Activated CD4-positive, alpha-beta T cell treated with anti-CD3 and anti-CD28 coated beads, Interleukin-2, Interleukin-4, amounts not matched to agents 100 ng/mL and 50 ng/mL, durations not matched to agents 16 hours and 8 hours (primary cell): ENCODE data around the gene JPH4.
A peak's percentile ranks its signal among the peaks of the same experiment; 100 is the strongest.
"Not testable (repeated sequence)": the region's sequence is repeated elsewhere in the genome, so short reads cannot be mapped to it uniquely, and the experiment has no call there.

Experiments
- DNase-seq: peaks from one replicate; pipeline ENCODE4 v3.0.0-alpha.2; 2020; ENCODE audit warnings: low spot score

JPH4 gene

DNA sequence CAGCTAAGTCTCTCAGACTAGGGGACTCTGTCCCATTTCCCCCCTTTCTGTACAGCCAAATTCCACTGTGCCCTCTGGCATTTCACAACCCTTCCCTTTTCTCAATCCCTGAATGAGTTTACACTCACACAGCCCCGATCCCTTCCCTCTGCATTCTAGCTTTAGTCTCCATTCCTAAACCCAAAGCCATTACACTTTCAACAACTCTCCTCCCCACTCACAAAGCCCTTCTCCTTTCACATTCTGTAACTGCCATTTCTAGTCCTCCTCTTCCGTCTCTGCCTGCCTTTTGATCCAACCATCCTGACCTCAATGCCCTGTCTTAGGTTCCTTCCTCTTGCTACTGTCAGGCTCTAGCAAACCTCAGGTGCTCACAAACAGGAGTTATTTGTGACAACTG lies 30.7 kb downstream of the JPH4 start:
- no peak for DNase-seq

DNA sequence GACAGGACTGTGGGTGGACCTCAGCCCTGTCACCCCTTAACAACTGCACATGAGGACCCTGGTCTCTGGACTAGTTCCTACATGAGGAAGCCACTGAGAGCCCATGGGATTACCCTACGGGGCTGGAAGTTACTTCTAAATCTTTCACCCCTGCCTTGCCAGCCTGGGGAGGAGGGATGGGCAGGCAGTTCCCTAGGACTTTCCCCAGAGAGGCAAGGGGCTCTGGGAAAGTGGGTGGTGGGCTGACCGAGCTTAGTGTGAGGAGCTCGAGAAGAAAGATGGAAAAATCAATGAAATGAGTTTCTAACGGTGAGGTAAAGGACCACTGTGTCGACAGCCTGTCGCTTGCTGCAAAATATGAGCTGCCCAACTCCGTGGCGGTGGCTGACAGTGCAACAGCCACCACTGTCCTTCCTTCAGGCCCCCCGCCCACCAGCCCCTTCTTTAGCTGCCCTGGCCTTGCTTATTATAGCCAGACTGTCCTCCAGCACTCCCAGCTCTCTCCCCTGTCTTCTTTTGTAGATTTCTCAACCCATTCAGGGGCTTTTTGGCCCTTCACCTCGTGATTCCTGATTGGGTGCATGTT lies 32.0 kb downstream of the JPH4 start:
- DNase-seq = no peak

DNA sequence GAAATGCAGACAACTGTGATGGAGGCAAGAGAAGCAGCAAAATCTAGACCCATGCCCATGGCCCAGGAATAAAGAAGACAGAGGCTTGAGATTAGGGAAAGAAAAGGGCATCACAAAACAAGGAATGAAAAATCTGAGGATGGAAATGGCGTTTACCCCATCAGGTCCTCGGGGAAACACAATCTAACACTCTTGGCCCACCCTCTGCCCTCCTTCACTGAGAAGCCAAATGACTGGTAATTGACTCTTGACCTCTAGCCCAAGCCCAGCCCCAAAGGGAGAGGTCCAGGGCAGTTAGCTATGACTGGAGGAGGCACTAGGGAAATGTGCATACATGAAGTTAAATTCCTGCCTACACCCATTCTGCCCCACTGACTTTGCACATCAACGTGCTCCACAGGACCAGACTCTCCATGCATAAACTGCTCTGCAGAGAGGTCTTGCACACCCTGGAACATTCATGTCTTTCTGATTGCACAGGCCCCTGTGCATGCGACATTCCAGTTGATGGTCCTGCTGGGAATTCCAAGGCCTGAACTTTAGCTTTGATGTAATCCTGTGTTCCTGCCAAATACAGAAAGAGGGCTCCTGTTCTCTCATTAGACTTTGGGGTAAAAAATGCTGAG lies 32.7 kb downstream of the JPH4 start:
- DNase-seq = no peak

DNA sequence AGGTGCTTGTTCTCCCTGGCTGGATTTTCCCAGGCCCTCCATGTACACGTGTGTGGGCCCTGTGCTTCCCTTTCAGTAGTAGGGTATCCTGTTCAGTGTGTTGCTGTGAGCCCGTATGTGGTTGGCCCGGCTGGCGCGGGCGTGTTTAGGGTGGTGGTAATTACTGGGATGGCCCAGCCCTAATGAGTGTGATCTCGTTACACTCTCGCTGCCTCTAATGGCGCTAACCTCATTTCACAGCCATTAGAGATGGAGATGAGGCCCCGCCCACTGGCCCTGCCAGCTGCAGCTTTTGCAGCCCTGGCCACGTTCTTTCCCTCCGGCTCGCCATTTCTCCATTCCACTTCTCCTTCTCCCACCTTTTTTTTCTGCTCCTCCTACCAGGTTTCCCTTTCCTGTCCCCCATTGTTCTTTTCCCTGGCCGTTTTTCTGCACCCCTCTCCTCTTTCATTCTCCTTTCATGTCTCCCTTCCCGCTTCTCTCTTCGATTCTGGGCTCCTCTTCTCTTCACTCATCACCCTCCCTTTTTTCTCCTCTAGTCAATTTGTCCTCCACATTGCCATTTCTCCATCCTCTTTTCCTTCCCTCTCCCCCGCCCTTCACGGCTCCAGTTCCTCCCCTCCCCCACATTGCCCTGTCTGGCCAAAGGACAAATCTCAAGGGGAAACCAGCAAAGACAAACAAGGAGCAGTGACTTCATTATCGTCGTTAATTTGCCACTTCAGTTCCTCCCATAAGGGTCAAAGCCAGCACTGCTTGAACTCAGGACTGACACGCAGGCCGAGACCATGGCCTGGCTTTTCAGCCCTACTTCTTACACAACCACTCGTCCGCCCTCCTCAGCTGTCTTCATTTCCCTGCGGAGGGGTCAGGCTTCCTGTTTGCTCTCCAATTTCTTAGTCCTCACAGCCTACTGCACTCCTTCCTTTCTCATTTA lies 33.8 kb downstream of the JPH4 start:
- DNase-seq = no peak

DNA sequence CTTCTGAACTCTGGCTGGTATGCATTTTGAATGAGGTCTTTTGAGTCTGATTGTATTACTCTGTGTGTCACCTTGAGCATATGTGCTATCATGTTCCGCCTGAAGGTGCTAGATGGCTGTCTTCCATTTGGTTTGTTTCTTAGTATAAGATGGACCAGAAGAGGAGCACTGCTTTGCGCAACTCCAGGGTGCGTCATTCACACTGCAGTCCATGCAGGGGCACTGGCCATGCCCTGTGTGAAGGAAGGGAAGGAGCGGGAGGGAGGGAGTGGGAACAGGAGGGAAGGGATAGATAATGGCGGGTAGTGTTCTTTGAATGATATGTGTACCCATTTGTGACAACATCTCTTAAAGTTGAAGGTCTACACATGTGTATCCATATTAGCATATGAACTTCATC lies 35.2 kb downstream of the JPH4 start:
- no peak for DNase-seq

DNA sequence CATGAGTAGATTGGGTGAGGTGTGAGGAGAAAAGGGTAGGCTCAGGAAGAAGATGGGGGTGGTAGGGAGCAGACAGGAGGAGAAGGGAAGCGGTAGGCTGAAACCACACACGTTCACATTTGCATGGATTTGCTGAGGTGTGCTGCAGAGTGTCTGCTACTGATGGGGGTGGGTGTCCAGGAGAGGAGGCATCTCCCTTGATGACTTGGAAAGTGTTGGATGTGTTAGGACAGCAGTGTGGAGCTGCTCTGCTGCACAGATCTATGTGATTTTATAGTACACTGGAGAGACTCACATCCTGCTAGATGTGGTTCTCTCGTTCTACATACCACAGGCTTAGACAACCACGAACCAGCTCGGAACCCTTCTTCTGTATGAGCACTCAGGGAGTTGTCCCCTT lies 36.3 kb downstream of the JPH4 start:
- DNase-seq = no peak

DNA sequence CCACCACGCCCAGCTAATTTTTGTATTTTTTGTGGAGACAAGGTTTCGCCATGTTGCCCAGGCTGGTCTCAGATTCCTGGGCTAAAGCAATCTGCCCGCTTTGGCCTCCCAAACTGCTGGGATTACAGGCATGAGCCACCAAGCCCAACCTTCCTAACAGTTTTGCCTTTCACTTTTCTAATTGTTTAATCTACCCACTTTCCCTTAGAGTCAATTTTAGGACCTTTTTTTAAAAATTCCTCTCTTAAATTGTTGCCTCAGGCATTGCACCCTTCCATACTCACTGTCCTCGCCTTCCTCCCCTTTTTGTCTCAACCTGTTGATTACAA lies 38.5 kb downstream of the JPH4 start:
- DNase-seq = no peak

DNA sequence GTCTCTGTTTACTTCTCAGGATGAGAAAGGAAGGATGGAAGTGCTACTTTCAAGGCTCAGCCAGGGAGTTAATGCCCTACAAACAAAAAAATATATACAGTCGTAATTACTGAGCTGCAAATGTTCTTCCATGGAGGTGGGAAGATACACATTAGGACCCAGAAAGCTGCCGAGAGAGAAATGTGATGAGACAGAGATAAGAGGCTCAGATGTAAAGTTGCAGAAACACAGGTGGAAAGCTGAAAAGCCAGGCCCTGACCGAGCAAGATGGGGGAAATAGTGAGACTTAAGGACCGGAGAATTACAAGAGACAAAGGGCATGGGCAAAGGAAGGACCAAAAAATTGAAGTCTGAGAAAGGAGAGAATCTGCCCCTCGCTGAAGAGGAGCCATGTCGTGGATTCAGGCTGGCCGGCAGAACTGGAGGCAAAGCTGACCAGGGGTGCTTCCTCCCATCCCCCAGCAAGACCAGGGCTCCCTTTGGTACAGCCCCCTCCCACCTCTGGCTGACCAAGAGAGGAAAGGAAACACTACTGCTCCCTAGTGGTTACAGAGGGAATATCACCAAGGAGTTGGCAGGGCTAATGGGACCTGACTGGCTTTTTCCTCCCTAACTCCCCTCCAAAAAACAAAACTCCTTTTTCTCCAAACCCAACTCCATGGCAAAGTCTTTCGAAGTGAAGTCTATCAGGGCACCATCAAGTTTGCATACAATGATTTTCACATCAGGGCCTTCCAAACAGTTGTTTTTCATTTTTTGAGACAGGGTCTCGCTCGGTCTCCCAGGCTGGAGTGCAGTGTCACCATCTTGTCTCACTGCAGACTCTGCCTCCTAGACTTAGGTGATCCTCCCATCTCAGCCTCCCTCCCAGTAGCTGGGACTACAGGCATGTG lies 39.1 kb downstream of the JPH4 start:
- peak; percentile 58 for DNase-seq

DNA sequence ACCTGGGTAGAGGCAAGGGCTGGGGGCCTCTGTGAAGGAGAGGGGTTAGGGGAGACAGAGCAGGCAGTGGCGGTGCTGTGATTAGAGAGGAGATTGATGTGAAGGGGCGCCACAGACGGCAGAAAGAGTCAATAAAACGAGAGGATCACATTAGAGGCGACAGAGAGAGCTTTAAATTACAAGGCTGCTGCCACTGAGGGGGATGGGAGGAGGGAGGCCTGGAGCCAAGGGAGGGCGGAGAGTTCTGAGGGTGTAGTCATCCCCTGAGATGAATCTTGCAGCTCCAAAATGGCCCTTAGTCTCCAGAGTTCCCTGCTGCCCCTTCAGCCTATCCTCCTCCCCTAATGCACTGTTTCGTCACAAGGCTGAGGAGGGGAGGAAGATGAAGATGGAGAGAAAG lies 39.8 kb downstream of the JPH4 start:
- no peak for DNase-seq

DNA sequence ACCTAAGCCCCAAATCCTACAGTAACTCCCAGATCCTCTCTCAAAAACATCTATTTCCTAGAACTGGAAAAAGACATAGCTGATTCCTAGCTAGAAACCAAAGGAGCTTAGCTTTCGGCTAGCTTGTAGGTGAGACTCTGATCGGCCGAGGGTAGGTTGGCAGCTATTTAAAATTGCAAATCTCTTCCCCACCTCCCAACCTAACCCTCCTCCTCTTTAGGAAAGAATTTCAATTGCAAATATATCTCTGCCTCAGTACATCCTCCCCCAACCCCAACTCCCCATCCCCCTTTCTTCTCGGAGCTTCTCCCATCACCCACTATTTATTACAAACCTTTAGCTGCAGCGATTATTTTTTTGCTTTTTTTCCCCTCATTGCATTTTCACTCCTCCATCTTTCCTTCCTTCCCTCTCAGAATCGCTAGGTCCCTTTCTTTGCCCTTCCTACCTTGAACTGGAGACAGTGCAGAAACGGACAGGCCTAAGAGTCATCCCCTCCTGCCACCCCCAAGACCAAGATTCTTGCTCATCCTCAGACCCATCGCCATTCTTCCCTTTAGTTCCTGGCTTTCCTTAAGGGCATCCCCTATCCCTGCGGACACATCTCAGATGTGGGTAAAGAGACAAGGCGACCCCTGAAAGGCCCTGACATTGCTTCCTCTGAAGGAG lies 40.4 kb downstream of the JPH4 start:
- DNase-seq = no peak

DNA sequence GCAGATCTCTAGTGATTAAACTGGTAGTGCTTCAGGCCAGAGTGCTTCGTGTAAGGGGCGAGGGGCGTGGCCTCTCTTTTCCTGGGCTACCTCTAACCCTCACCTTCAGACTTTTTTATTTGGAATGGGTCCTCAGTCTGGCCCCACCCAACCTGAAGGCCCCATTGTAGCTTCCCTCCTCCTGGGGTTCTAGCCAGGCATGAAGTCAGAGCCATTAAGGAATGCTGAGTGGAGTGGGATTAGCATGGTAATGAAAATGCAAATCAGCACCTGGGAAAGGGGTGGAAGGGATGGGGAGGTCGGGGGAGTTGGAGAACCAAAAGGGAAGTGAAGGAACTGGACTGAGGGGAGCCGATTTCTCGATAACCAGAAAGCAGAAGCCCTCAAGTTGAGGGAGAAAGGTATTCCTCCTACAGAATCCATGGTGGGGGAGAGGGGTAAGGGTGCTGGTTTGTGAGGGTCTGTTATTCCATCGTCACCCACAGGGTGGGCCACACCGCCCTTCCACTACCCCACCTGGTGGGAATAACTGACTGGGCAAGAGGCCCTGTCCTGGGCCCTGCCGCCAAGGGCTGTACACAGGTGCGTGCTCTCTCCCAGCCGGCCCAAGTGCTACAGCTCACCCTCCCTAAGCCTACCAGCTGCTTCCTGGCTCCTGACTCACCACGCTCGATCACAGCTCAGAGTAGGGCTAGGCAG lies 41.1 kb downstream of the JPH4 start:
- no peak for DNase-seq

DNA sequence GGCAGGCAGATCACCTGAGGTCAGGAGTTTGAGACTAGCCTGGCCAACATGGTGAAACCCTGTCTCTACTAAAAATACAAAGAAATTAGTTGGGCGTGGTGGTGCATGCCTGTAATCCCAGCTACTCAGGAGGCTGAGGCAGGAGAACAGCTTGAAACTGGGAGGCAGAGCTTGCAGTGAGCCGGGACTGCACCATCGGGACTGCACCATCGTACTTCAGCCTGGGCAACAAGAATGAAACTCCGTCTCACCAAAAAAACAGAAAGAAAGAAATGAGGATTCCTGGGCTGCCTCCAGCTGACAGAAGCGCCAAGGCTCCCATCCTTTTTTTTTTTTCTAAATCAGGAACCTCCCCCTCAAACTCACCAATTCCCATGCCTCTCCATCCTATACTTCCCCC lies 41.7 kb downstream of the JPH4 start:
- DNase-seq = not testable (repeated sequence)

DNA sequence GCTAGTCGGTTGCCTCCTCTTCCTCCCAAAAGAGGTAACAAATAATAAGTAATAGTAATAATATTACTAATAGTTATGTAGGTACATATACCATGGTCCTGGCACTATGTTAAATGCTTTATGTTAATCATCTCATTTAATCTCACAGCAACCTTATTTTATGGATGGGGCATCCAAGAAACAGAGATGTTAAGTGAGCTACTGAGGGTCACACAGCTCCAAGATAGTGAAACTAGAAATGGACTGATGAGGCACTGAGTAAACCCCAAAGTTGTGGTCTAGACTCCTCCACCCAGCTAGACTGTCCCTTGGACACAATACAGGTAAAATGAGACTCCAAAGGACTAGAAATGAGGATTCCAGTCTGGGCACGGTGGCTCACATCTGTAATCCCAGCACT lies 42.1 kb downstream of the JPH4 start:
- DNase-seq = no peak

DNA sequence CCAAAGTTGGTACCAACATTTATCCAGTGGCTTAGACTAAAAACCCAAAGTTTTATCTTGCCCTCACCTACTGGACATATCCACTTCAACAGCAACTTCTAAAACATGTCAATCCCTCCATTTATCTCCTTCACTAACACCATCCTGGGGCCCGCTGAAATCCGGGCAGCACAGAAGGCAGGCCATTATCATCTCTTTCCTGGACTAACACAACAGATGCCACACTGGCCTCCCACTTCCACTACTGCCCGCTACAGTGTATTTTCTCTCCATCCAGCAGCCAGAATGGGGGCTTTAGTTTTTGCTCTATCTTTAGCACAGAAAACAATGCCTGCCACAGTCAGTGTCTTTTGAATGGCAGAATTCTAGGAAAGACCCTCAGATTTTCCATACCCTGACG lies 42.6 kb downstream of the JPH4 start:
- no peak for DNase-seq

DNA sequence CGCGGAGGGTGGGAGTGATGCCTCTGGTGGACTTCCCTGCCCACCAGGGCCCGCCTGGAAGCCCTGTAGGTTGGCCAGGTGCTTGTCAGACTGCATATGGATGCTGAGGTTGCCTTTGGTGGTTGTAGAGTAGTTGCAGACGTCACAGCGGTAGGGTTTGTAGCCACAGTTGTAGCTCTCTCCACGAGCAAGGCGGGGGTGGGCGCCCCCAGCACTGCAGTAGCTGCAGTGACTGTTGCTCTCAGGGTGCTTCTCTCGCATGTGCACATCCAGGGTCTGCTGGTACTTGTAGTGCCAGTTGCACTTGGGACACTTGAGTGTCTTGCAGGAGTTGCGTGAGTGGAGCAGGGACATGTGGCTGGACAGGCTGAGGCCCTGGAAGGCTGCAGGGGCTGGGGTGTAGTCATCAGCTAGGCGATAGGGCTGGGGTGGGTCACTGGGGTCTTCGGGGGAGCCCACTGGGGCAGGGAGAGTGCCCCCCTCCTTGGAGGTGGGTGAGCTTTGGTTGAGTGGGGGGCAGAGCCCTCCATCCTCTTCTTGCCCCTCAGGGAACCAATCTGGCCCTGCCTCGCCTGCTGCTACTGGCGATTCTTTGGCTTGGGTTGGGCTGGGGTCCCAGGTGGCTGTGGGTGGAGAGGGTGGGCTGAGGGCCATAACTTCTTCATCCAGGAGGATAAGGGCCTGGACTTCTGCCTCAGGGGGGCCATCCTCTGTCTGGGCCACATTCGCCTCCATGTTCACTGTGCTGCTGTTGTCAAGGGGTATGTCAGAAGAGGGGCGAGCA lies 44.7 kb downstream of the JPH4 start:
- no peak for DNase-seq

DNA sequence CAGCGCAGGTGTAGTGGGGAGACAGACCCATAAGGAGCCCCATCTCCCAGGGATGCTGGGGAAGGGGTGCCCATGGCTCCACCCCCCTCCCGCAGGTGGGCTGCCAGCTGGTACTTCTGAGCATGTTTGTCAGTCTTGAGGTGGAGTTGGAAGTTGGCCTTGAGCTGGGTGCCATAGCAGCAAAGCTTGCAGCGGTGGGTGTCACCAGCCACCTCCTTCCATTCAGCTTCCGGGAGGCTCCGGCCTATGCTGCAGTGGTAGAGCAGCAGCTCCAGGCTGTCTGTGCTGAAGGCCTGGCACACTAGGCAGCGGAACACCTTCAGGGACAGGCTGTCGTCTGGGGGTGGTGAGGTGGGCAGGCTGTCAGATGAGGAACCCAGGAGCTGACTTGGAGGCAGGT lies 45.9 kb downstream of the JPH4 start:
- no peak for DNase-seq

DNA sequence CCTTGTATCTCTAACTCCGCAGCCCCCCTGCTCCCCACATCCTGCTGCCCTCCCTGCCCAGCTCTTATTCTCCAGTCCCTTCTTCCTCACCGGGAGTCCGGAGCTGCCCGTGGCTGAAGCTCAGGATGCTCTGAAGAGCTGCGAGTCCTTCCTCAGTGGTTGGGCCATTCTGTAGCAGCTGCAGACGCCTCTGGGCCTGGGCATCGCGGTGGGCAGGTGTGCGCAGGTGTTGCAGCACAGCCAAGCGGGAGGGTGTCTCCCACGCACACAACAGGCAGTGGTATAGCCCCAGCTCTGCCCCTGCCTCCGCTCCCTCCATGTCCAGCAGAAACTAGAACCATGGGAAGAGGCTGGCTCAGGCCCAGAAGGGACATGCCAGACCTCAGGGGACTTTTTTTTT lies 47.2 kb downstream of the JPH4 start:
- no peak for DNase-seq

DNA sequence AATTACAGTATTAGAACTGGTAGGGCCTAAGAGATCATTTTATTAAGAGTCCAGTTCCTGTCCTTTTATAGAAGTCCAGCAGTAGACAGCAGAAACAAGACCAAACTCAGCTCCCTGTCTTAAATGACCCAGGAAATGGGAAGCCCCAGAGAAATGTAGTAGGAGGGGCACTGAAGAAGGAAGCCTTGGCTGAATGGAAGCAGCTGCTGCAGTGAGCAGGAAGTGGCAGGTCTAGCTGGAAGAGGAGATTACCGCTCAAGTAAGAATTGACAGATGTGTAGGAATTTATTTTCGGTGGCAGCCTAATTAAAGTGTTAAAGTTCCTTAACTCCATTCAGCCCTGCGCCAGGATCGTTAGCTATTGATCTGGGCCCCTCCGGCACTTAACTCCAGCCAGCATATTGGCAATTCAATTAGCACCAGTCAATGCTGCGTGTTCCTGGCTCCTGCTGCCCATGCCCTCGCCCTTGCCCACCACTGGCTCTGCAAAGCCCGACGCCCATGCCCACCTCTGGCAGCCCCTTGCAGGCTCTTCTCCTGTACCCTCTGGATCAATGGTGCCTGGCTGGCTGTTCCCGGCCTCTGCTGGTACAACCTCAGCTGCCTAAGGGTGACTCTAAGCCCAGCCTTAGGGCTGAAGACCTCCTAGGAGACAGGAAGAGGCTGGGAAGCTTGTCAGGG lies 48.1 kb downstream of the JPH4 start:
- no peak for DNase-seq

DNA sequence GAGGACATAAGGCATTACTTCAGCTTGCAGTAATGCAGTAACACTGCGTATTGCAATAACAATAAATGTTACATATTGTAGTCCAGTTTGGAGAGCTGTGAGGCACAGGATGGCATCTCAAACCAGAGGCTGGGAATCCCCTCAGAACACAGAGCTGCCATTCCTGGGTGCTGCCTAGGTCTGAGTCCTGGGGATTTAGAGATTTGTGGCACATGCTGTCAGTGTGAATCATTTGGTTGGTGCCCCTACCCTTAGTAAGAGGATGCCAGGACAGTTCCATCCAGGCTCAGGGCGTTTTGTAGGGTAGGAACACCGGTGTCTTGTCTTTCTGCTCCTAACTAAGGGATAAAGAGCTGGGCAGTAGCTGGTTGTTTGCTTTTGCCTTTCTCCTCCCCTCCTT lies 49.6 kb downstream of the JPH4 start:
- DNase-seq = no peak

DNA sequence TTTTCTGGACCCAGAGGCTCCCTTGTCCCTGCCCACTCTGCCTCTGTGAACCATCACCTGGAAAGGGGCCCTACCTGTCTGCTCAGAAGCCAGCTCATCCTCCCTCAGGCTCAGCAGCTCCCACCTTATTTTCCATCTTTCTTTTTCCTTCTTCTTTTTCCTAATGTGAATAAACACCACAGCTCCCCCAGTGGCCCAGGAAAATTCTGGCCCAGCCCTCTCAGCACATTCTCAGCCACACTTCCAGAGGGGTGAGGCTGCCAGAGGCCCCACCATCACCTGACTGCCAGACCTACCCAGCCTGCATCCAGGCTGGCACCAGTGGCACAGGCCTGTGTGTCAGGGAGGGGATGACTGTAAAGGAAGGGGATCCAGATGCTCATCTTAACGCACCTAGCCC lies 50.0 kb downstream of the JPH4 start:
- DNase-seq = no peak
